K562 (cell line): ENCODE measurements around the gene LHX3. TPM values are rescaled to one million over a fixed set of nuclear protein-coding genes. Genes with fewer than 3 reads are reported as not detected.

Experiments used
- ATAC-seq: fragments of 200-7000 bp; cut with Tn5 transposase; 3 replicates; pipeline ENCODE4 v1.9.1; 2020; ENCODE audit warnings: moderate library complexity
- BruUV-seq: library from RNA; stranded (reverse); fragments of 400-500 nt; replicated peaks from 2 replicates; lab custom pipeline; 2021; lab: Mats Ljungman, UMichigan
- CTCF ChIA-PET: fragments of 300-600 bp; formaldehyde crosslinking; extraction: SDS; loops from one replicate; lab custom pipeline; 2021; ENCODE audit warnings: low intra/inter-chr PET ratio; lab: Yijun Ruan, JAX
- POLR2A ChIA-PET: fragments of 300-600, 350-650 bp; sonication (Branson Sonifier 250); formaldehyde crosslinking; extraction: SDS; loops from one replicate; lab custom pipeline; 2021; ENCODE audit warnings: antibody characterized with exemption, inconsistent platforms; lab: Yijun Ruan, JAX
- DNase-seq, 4 experiments: peaks; one replicate each; pipeline versions ENCODE4 v3.0.0 to v3.0.0-alpha.2; 2011 to 2018; ENCODE audit warnings: low spot score in 3 of 4, mixed read lengths in 3 of 4; ENCODE audit errors: extremely low read depth in 1 of 4
- FAIRE-seq: peaks from 2 replicates; lab custom pipeline; 2011; peaks lifted over from hg19 to GRCh38; lab: Jason Lieb, UNC
- H2AFZ ChIP-seq: 2 replicates; pipeline ENCODE4 v1.6.0; 2011; ENCODE audit warnings: low read depth, low read length, control low read depth, inconsistent platforms
- H3K27ac ChIP-seq: fragments of 200-600 bp; 3 replicates; pipeline ENCODE4 v1.8.0; 2011; ENCODE audit warnings: low read depth, mild to moderate bottlenecking, control low read depth, inconsistent platforms, low read length, moderate library complexity, mixed read lengths; ENCODE audit errors: extremely low read depth
- H3K27me3 ChIP-seq, 2 experiments: fragments of 300-600 bp in 1 of 2; 2 replicates in 1 of 2; 3 replicates in 1 of 2; pipeline versions ENCODE4 v1.6.0 to v1.8.0; 2011; ENCODE audit warnings: inconsistent platforms in 2 of 2, low read length in 2 of 2, mild to moderate bottlenecking in 1 of 2, mixed read lengths in 1 of 2, moderate library complexity in 1 of 2; ENCODE audit not compliant: control insufficient read depth in 2 of 2, insufficient read depth in 2 of 2
- H3K36me3 ChIP-seq: fragments of 300-600 bp; 3 replicates; pipeline ENCODE4 v1.8.0; 2011; ENCODE audit warnings: mild to moderate bottlenecking, low read length, inconsistent platforms; ENCODE audit not compliant: control insufficient read depth, insufficient read depth
- H3K4me1 ChIP-seq, 2 experiments: fragments of 200-600 bp in 1 of 2; replicated peaks in 1 of 2; 2 replicates in 1 of 2; 3 replicates in 1 of 2; pipeline versions ENCODE4 v1.5.1 to v1.8.0; 2011; ENCODE audit warnings: inconsistent platforms in 2 of 2, low read length in 2 of 2, mild to moderate bottlenecking in 1 of 2, mixed read lengths in 1 of 2, moderate library complexity in 1 of 2; ENCODE audit not compliant: control insufficient read depth in 2 of 2, insufficient read depth in 2 of 2
- H3K4me2 ChIP-seq: 2 replicates; pipeline ENCODE4 v1.6.1; 2011; ENCODE audit warnings: low read length, control low read depth, inconsistent platforms, mixed read lengths; ENCODE audit not compliant: insufficient read depth
- H3K4me3 ChIP-seq: fragments of 200-600 bp; sonication (generic), shearing (Covaris generic); 2 replicates; pipeline ENCODE4 v1.5.1; 2016; ENCODE audit warnings: control low read depth, inconsistent platforms
- H3K79me2 ChIP-seq: fragments of 200-600 bp; 3 replicates; pipeline ENCODE4 v1.8.0; 2011; ENCODE audit warnings: low read length, inconsistent platforms; ENCODE audit not compliant: control insufficient read depth, insufficient read depth
- H3K9ac ChIP-seq, 2 experiments: 2 replicates each; pipeline versions ENCODE4 v1.6.0 to v1.6.1; 2011; ENCODE audit warnings: low read depth in 2 of 2, low read length in 2 of 2, control low read depth in 1 of 2, inconsistent platforms in 1 of 2, mild to moderate bottlenecking in 1 of 2, mixed read lengths in 1 of 2; ENCODE audit not compliant: insufficient read depth in 1 of 2
- H3K9me1 ChIP-seq: one replicate; pipeline ENCODE4 v1.6.0; 2011; ENCODE audit warnings: inconsistent platforms, mild to moderate bottlenecking, low read length, moderate library complexity; ENCODE audit not compliant: control insufficient read depth, insufficient read depth
- H3K9me3 ChIP-seq: replicated peaks from 2 replicates; pipeline ENCODE4 v1.5.1; 2011; ENCODE audit warnings: low read depth, low read length, inconsistent platforms; ENCODE audit not compliant: control insufficient read depth, insufficient read depth
- H4K20me1 ChIP-seq: replicated peaks from 2 replicates; pipeline ENCODE4 v1.6.1; 2011; ENCODE audit warnings: low read length, inconsistent platforms, mixed read lengths; ENCODE audit not compliant: control insufficient read depth, insufficient read depth
- DNMT1 ChIP-seq: fragments of 450-650 bp; IDR thresholded peaks from 2 replicates; pipeline ENCODE4 v1.6.1; 2016; ENCODE audit warnings: antibody characterized with exemption, mild to moderate bottlenecking
- HIVEP1 ChIP-seq: fragments of 250-450 bp; sonication (Bioruptor Pico); IDR thresholded peaks from 2 replicates; pipeline ENCODE4 v1.4.0; 2020; ENCODE audit warnings: mild to moderate bottlenecking
- MCM2 ChIP-seq: fragments of 450-650 bp; IDR thresholded peaks from 2 replicates; pipeline ENCODE4 v1.6.1; 2017; ENCODE audit warnings: low read depth, mild to moderate bottlenecking
- PHF21A ChIP-seq: fragments of 450-650 bp; IDR thresholded peaks from 2 replicates; pipeline ENCODE4 v1.6.1; 2017; ENCODE audit warnings: low read depth, borderline replicate concordance
- POLR2G ChIP-seq: fragments of 200-400 bp; formaldehyde crosslinking; IDR thresholded peaks from 2 replicates; pipeline ENCODE4 v1.6.1; 2017; ENCODE audit warnings: low read depth, mild to moderate bottlenecking, antibody characterized with exemption, low read length, moderate library complexity
- RBFOX2 ChIP-seq: fragments of 200-400 bp; formaldehyde crosslinking; IDR thresholded peaks from 2 replicates; pipeline ENCODE4 v1.6.1; 2017; ENCODE audit warnings: low read depth, mild to moderate bottlenecking, low read length, moderate library complexity
- SPI1 ChIP-seq: IDR thresholded peaks from 2 replicates; pipeline ENCODE4 v1.6.1; 2011; ENCODE audit warnings: low read depth, low read length, control low read depth, borderline replicate concordance
- SRF ChIP-seq, 2 experiments: fragments of 250-450, 450-650 bp in 1 of 2; sonication (Bioruptor Pico) in 1 of 2; sonication (generic) in 1 of 2; formaldehyde crosslinking; IDR thresholded peaks; 2 replicates each; pipeline versions ENCODE4 v1.5.0 to v1.5.1; 2020 to 2022; ENCODE audit warnings: mild to moderate bottlenecking in 1 of 2, missing genetic modification reagents in 1 of 2
- SRSF3 ChIP-seq: fragments of 200-400 bp; formaldehyde crosslinking; IDR thresholded peaks from 2 replicates; pipeline ENCODE4 v1.6.1; 2016; ENCODE audit warnings: mild to moderate bottlenecking, low read length, moderate library complexity; ENCODE audit not compliant: insufficient read depth
- TRIM28 ChIP-seq: fragments of 450-650 bp; IDR thresholded peaks from 2 replicates; pipeline ENCODE4 v1.6.1; 2017
- ZNF121 ChIP-seq: sonication (generic); formaldehyde crosslinking; conservative IDR thresholded peaks from 2 replicates; pipeline ENCODE4 v1.8.0; 2022; ENCODE audit warnings: missing genetic modification reagents
- ZNF143 ChIP-seq: sonication (generic); formaldehyde crosslinking; IDR thresholded peaks from 2 replicates; pipeline ENCODE4 v1.9.0; 2022; ENCODE audit warnings: mild to moderate bottlenecking, missing genetic modification reagents
- ZNF41 ChIP-seq: fragments of 250-450 bp; sonication (Bioruptor Pico); conservative IDR thresholded peaks from 2 replicates; pipeline ENCODE4 v1.4.0; 2020; ENCODE audit warnings: mild to moderate bottlenecking
- ZNF507 ChIP-seq: conservative IDR thresholded peaks from 2 replicates; pipeline ENCODE4 v1.6.1; 2017; ENCODE audit warnings: missing genetic modification characterization, missing compliant biosample characterization
- ZNF644 ChIP-seq: fragments of 200-800 bp; sonication (Bioruptor generic); IDR thresholded peaks from 2 replicates; pipeline ENCODE4 v1.6.1; 2016; ENCODE audit warnings: low read depth, missing genetic modification characterization, missing compliant biosample characterization
- ZNF764 ChIP-seq: fragments of 250-450 bp; sonication (Bioruptor Pico); IDR thresholded peaks from 2 replicates; pipeline ENCODE4 v1.4.0; 2020; ENCODE audit warnings: low read depth, mild to moderate bottlenecking, moderate library complexity
- WGBS: fragments of 100-300 bp; shearing (Covaris generic); methylation state at CpG from one replicate; pipeline ENCODE4 v1.1.6; 2016; ENCODE audit warnings: low coverage, mixed read lengths; ENCODE audit not compliant: insufficient coverage; ENCODE audit errors: missing lambda C conversion rate; 5-methylcytosine and 5-hydroxymethylcytosine counted together
- in situ Hi-C: fragments of 300-500 bp; cut with MboI; formaldehyde crosslinking; loops from 4 replicates; pipeline ENCODE4 v1.15.0; 2018; ENCODE audit warnings: inconsistent platforms, mixed read lengths
- intact Hi-C: fragments of 100-400 bp; cut with micrococcal nuclease; formaldehyde crosslinking; loops from 2 replicates; pipeline ENCODE4 v1.14.2; 2022
- polyA plus RNA-seq, 8 experiments: library from polyadenylated mRNA; depleted of rRNA in 4 of 8; stranded (reverse) in 5 of 8; unstranded in 3 of 8; fragments of >200 nt; fragmentation: Nextera tagmentation in 2 of 8; fragmentation: Illumina TruSeq in 1 of 8; extraction: Ambion mirVana in 2 of 8; extraction: Trizol in 1 of 8; gene quantifications; 2 replicates each; pipeline versions ENCODE4 v1.2.1 to v1.2.3, GENCODE V29; 2011 to 2014; ENCODE audit warnings: inconsistent platforms in 1 of 8, missing spikeins in 1 of 8
- total RNA-seq, 7 experiments: library from RNA; depleted of rRNA in 6 of 7; stranded (reverse); fragments of >200 nt in 6 of 7; fragmentation: Illumina TruSeq in 2 of 7; extraction: Trizol in 2 of 7; gene quantifications; 2 replicates each; pipeline versions ENCODE4 v1.2.1 to v1.2.3, GENCODE V29; 2011 to 2021; ENCODE audit warnings: low replicate concordance in 1 of 7

The LHX3 gene
- total and polyA plus RNA-seq, 9 of the 15 experiments (the other 6 are each of a cell fraction or from before 2014, with no cell fraction given) = 0.09 TPM; not detected in 8

- in situ Hi-C loops = no loop called here
- no peak overlapping the region for H3K9ac ChIP-seq
- H3K4me1 ChIP-seq = peaks cover 46 to 70% of the 10 kb centered on the region in 2 experiments
- WGBS = 69% methylated on average over 2 of the region's 2 CpGs
- peaks cover 12% of the 10 kb centered on the region for H3K9me1 ChIP-seq
- no peak overlapping the region for H2AFZ ChIP-seq
- CTCF ChIA-PET = interaction anchor here (0.6 kb wide), 1 partner anchor 359 kb away, joined by 6 read pairs; no protein-coding TSS in a partner anchor
- peaks cover 93% of the 10 kb centered on the region for H3K79me2 ChIP-seq
- POLR2A ChIA-PET = interaction anchor here (0.6 to 1.5 kb wide), 5 partner anchors 9 to 81 kb away, joined by 3 to 7 read pairs (median 3); no protein-coding TSS in a partner anchor
- no TSS peak for BruUV-seq
- H4K20me1 ChIP-seq = peaks cover 56% of the 10 kb centered on the region
- H3K27ac ChIP-seq = no peak overlapping the region
- peaks cover 60% of the 10 kb centered on the region for H3K36me3 ChIP-seq
- H3K4me3 ChIP-seq = no peak overlapping the region
- no peak for TF ChIP-seq ZNF143 (CRISPR knock-in tag)
- H3K4me2 ChIP-seq = no peak overlapping the region
- DNase-seq (no peak), ATAC-seq (no peak), FAIRE-seq (no peak)
- no peaks in the 10 kb centered on the region for H3K27me3 ChIP-seq
- no peaks in the 10 kb centered on the region for H3K9me3 ChIP-seq
- intact Hi-C loops = no loop called here
Observed at GRCh38 chr9:136239983-136240330, 35.0 kb upstream of the LHX3 start.

DNA sequence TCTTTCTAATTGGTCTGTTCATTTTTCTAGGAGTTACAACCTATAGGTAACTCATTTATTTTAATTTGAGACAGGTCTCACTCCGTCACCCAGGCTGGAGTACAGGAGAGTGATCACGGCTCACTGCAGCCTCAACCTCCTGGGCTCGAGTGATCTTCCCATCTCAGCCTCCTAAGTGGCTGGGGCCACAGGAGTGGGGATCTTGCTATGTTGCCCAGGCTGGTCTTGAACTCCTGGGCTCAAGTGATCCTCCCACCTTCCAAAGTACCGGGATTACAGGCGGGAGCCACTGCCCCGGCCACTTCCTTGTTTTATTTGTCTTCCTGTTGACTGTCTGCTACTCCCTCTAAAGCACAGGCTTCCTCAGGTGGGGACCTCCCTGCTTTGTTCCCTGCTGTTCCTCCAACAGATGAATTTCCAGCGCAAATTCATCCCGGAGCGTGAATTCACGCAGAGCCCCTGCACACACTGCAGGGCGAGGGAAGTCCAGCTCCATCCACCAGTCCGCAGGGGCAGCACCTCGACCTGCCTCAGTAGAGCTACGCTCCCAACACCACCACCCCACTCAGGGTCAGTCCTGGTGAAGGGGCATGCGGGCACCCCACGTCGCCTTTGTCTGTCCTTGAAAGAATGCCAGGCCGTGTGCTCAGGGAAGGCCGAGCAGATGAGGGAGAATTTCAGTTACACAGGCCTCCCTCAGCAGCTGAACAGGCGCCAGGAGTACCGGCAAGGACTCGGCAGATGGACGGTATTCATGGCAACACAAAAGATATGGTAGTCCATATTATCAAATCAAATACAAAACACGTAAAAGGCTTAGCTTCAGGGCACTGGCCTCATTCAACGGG is 34.4 kb upstream of the LHX3 start:
- ATAC-seq (no peak), DNase-seq (no peak), FAIRE-seq (peak; percentile 65)
- Histone ChIP-seq H3K4me2 (no peak overlapping the region), H4K20me1 (peaks cover 56% of the 10 kb centered on the region), H3K79me2 (peaks cover 89% of the 10 kb centered on the region), H3K9me3 (no peaks in the 10 kb centered on the region), H3K4me1 (peaks cover 42 to 75% of the 10 kb centered on the region in 2 experiments), H3K27me3 (no peaks in the 10 kb centered on the region), H3K9me1 (peaks cover 14% of the 10 kb centered on the region), H3K9ac (peak overlapping the region in 1 of 2 experiments; percentile 53; a peak in 2 of 4 replicates), H3K4me3 (no peak overlapping the region), H3K27ac (no peak overlapping the region), H2AFZ (no peak overlapping the region), H3K36me3 (peaks cover 66% of the 10 kb centered on the region)
- ChIA-PET CTCF (no interaction called here), POLR2A (interaction anchor here (0.6 to 1.5 kb wide), 5 partner anchors 8 to 81 kb away, joined by 3 to 7 read pairs (median 3); no protein-coding TSS in a partner anchor)
- TF ChIP-seq SPI1 = peak; percentile 46; the same call in 1 of the 2 replicates
- no peak for TF ChIP-seq SRF (CRISPR knock-in tag; IDR thresholded peaks at IDR 0.05)
- TF ChIP-seq ZNF507 (tag) = no peak
- TF ChIP-seq ZNF764 (CRISPR knock-in tag) = no peak
- TF ChIP-seq HIVEP1 (CRISPR knock-in tag) = no peak
- peak; percentile 40; the same call in 1 of the 2 replicates for TF ChIP-seq RBFOX2
- no peak for TF ChIP-seq SRSF3
- TF ChIP-seq POLR2G = 0 out of 2 replicates have a peak, but pooled peaks have one; percentile 38
- no peak for TF ChIP-seq PHF21A
- TF ChIP-seq TRIM28 = no peak
- no peak for TF ChIP-seq DNMT1
- TF ChIP-seq MCM2 = no peak
- peak; percentile 14; the same call in 1 of the 2 replicates for TF ChIP-seq ZNF121 (CRISPR knock-in tag)
- TF ChIP-seq ZNF41 = no peak
- TF ChIP-seq ZNF644 (tag) = no peak
- no TSS peak for BruUV-seq
- in situ Hi-C loops (no loop called here), intact Hi-C loops (no loop called here)
- 85% methylated on average over 25 of the region's 25 CpGs for WGBS
